PC-9 (cell line): ENCODE measurements around the gene CYB5A.

ENCODE experiments used
- CTCF ChIP-seq: fragments of 200-600 bp; sonication (generic); conservative IDR thresholded peaks from 2 replicates; pipeline ENCODE4 v1.6.1; 2017; ENCODE audit warnings: mixed run types, antibody characterized with exemption, mild to moderate bottlenecking, moderate library complexity
- EZH2 ChIP-seq: fragments of 200-600 bp; sonication (generic); IDR thresholded peaks from 2 replicates; pipeline ENCODE4 v1.8.0; 2017; ENCODE audit warnings: antibody characterized with exemption, low read depth

- TF ChIP-seq CTCF (no peak), EZH2 (no peak)
Measured at GRCh38 chr18:74213429-74213828, 78.3 kb downstream of the CYB5A start.
